Activated T-cell treated with anti-CD3 and anti-CD28 coated beads, Interleukin-2, amount 50 U/mL, for 48 hours (primary cell): ENCODE measurements around the gene POTEE.
"Not testable (repeated sequence)": the region's sequence is repeated elsewhere in the genome, so short reads cannot be mapped to it uniquely, and the experiment has no call there.

Experiments
- DNase-seq, 2 experiments: peaks; one replicate each; pipeline ENCODE4 v3.0.0-alpha.2; 2020

Gene POTEE

GRCh38 chr2:131209030-131209772 lies at the start of gene POTEE:
Gene POTEE (plus strand): TSS chr2:131209536. CDS start chr2:131218403, 8,867 bp downstream.
- DNase-seq: not testable (repeated sequence)

GRCh38 chr2:131165562-131165961 lies 43.8 kb upstream of the POTEE start:
- DNase-seq: not testable (repeated sequence)

GRCh38 chr2:131168538-131168937 lies 40.8 kb upstream of the POTEE start:
- no peak for DNase-seq

GRCh38 chr2:131178050-131178449 lies 31.3 kb upstream of the POTEE start:
- DNase-seq: not testable (repeated sequence)

- not testable (repeated sequence) for DNase-seq
Measured at GRCh38 chr2:131178721-131179418, 30.5 kb upstream of the POTEE start.

- not testable (repeated sequence) for DNase-seq
Measured at GRCh38 chr2:131181451-131181850, 27.9 kb upstream of the POTEE start.

- not testable (repeated sequence) for DNase-seq
Measured at GRCh38 chr2:131193421-131193820, 15.9 kb upstream of the POTEE start.

- DNase-seq: not testable (repeated sequence)
Measured at GRCh38 chr2:131196186-131196585, 13.2 kb upstream of the POTEE start.

- DNase-seq: no peak
Measured at GRCh38 chr2:131201098-131201497, 8.2 kb upstream of the POTEE start.

- not testable (repeated sequence) for DNase-seq
Measured at GRCh38 chr2:131207839-131208238, 1.5 kb upstream of the POTEE start.

- not testable (repeated sequence) for DNase-seq
Measured at GRCh38 chr2:131209773-131210104, 403 bp downstream of the POTEE start.

GRCh38 chr2:131210434-131211211 lies 1.3 kb downstream of the POTEE start:
- DNase-seq: not testable (repeated sequence)

GRCh38 chr2:131217238-131217986 lies 8.1 kb downstream of the POTEE start:
- not testable (repeated sequence) for DNase-seq

GRCh38 chr2:131235543-131236449 lies 26.5 kb downstream of the POTEE start:
- DNase-seq: not testable (repeated sequence)
